GM12878 (cell line): ENCODE measurements around the gene SEMA4F. TPM values are rescaled to one million over a fixed set of nuclear protein-coding genes. Genes with fewer than 3 reads are reported as not detected.

Experiments
- ATAC-seq: fragments of 200-7000 bp; cut with Tn5 transposase; 3 replicates; pipeline ENCODE4 v1.9.1; 2020; ENCODE audit warnings: mild to moderate bottlenecking, moderate library complexity
- BruUV-seq: library from RNA; stranded (reverse); fragments of 400-500 nt; replicated peaks from 2 replicates; lab custom pipeline; 2021; lab: Mats Ljungman, UMichigan
- CTCF ChIA-PET: fragments of 300-600 bp; sonication (Branson Sonifier 250); formaldehyde crosslinking; extraction: SDS; loops from one replicate; lab custom pipeline; 2021; ENCODE audit warnings: inconsistent platforms; lab: Yijun Ruan, JAX
- POLR2A ChIA-PET: fragments of 350-600 bp; formaldehyde crosslinking; extraction: SDS; loops from one replicate; lab custom pipeline; 2021; ENCODE audit warnings: inconsistent platforms; lab: Charles Lee
- RAD21 ChIA-PET: fragments of 300-600 bp; sonication (Branson Sonifier 250); formaldehyde crosslinking; loops from one replicate; lab custom pipeline; 2023; ENCODE audit warnings: antibody characterized with exemption; ENCODE audit not compliant: unreplicated experiment; lab: Charles Lee
- SMC1A ChIA-PET: fragments of 300-600 bp; sonication (Branson Sonifier 250); formaldehyde crosslinking; loops from one replicate; lab custom pipeline; 2023; ENCODE audit not compliant: unreplicated experiment, uncharacterized antibody; lab: Charles Lee
- DNase-seq: peaks from one replicate; pipeline ENCODE4 v3.0.0-alpha.2; 2011; ENCODE audit warnings: low read depth, low spot score
- FAIRE-seq: peaks from 3 replicates; lab custom pipeline; 2011; peaks lifted over from hg19 to GRCh38; lab: Jason Lieb, UNC
- H2AFZ ChIP-seq: 2 replicates; pipeline ENCODE4 v1.6.0; 2011; ENCODE audit warnings: low read depth, low read length, control low read depth; ENCODE audit not compliant: control insufficient read depth
- H3K27ac ChIP-seq: 2 replicates; pipeline ENCODE4 v1.5.1; 2011; ENCODE audit warnings: control low read depth; ENCODE audit not compliant: control insufficient read depth, insufficient read depth
- H3K27me3 ChIP-seq, 2 experiments: replicated peaks in 1 of 2; 2 replicates each; pipeline versions ENCODE4 v1.6.0 to v1.6.1; 2011; ENCODE audit warnings: low read length in 1 of 2; ENCODE audit not compliant: control insufficient read depth in 2 of 2, insufficient read depth in 2 of 2
- H3K36me3 ChIP-seq, 2 experiments: 2 replicates each; pipeline ENCODE4 v1.5.1; 2011; ENCODE audit warnings: low read length in 1 of 2; ENCODE audit not compliant: control insufficient read depth in 2 of 2, insufficient read depth in 2 of 2
- H3K4me1 ChIP-seq: 2 replicates; pipeline ENCODE4 v1.6.1; 2011; ENCODE audit warnings: mild to moderate bottlenecking, low read length, moderate library complexity, mixed read lengths; ENCODE audit not compliant: control insufficient read depth, insufficient read depth
- H3K4me2 ChIP-seq: 2 replicates; pipeline ENCODE4 v1.6.0; 2011; ENCODE audit warnings: control low read depth; ENCODE audit not compliant: control insufficient read depth, insufficient read depth
- H3K4me3 ChIP-seq: fragments of 200-600 bp; sonication (generic); 2 replicates; pipeline ENCODE4 v1.5.1; 2016
- H3K79me2 ChIP-seq: 2 replicates; pipeline ENCODE4 v1.6.0; 2011; ENCODE audit warnings: low read length; ENCODE audit not compliant: control insufficient read depth, insufficient read depth
- H3K9ac ChIP-seq: 2 replicates; pipeline ENCODE4 v1.8.0; 2011; ENCODE audit warnings: low read length, control low read depth, mixed read lengths; ENCODE audit not compliant: control insufficient read depth, insufficient read depth
- H3K9me3 ChIP-seq: replicated peaks from 3 replicates; pipeline ENCODE4 v1.5.1; 2011; ENCODE audit warnings: mild to moderate bottlenecking, low read length; ENCODE audit not compliant: control insufficient read depth, insufficient read depth
- H4K20me1 ChIP-seq: 2 replicates; pipeline ENCODE4 v1.6.0; 2011; ENCODE audit not compliant: control insufficient read depth, insufficient read depth
- BRCA1 ChIP-seq: IDR thresholded peaks from 2 replicates; pipeline ENCODE4 v1.6.1; 2011; ENCODE audit warnings: low read depth, low read length, improper control_type of control experiment
- EP300 ChIP-seq, 2 experiments: fragments of 150-350 bp in 1 of 2; IDR thresholded peaks; 2 replicates each; pipeline ENCODE4 v1.6.1; 2011 to 2012; ENCODE audit warnings: low read depth in 2 of 2, low read length in 2 of 2, borderline replicate concordance in 1 of 2, improper control_type of control experiment in 1 of 2, inconsistent platforms in 1 of 2; ENCODE audit not compliant: control insufficient read depth in 1 of 2
- FOS ChIP-seq: IDR thresholded peaks from 3 replicates; pipeline ENCODE4 v1.6.1; 2011; ENCODE audit warnings: borderline replicate concordance; ENCODE audit not compliant: insufficient read length; ENCODE audit errors: extremely low read depth
- IKZF2 ChIP-seq, 2 experiments: fragments of 450-650 bp; IDR thresholded peaks; 2 replicates each; pipeline ENCODE4 v1.6.1; 2017; ENCODE audit warnings: mild to moderate bottlenecking in 2 of 2, moderate library complexity in 2 of 2
- IRF3 ChIP-seq: fragments of 450-650 bp; IDR thresholded peaks from 2 replicates; pipeline ENCODE4 v1.6.1; 2014; ENCODE audit warnings: mild to moderate bottlenecking
- POLR2AphosphoS2 ChIP-seq: IDR thresholded peaks from 2 replicates; pipeline ENCODE4 v1.6.1; 2011; ENCODE audit warnings: low read depth, mild to moderate bottlenecking, low read length, improper control_type of control experiment, moderate library complexity
- SIN3A ChIP-seq: IDR thresholded peaks from 2 replicates; pipeline ENCODE4 v1.6.1; 2012; ENCODE audit warnings: low read depth, low read length, improper control_type of control experiment
- SPI1 ChIP-seq: IDR thresholded peaks from 2 replicates; pipeline ENCODE4 v1.6.1; 2011; ENCODE audit warnings: low read depth, mild to moderate bottlenecking, low read length, moderate library complexity, borderline replicate concordance; ENCODE audit not compliant: insufficient read depth
- USF1 ChIP-seq: IDR thresholded peaks from 2 replicates; pipeline ENCODE4 v1.6.1; 2011; ENCODE audit warnings: borderline replicate concordance, low read depth, mild to moderate bottlenecking, moderate library complexity, mixed read lengths, low read length; ENCODE audit not compliant: insufficient read depth; ENCODE audit errors: extremely low read length
- WGBS: methylation state at CpG from one replicate; pipeline ENCODE4 v1.1.6; 2016; ENCODE audit warnings: low lambda C conversion rate; ENCODE audit not compliant: insufficient replicate concordance, insufficient coverage; ENCODE audit errors: missing lambda C conversion rate; 5-methylcytosine and 5-hydroxymethylcytosine counted together
- in situ Hi-C: fragments of 300-500 bp; cut with MboI; formaldehyde crosslinking; loops from 9 replicates; pipeline ENCODE4 v1.14.3; 2018; ENCODE audit warnings: mixed read lengths
- intact Hi-C: fragments of 100-400 bp; cut with micrococcal nuclease; formaldehyde crosslinking; loops from one replicate; pipeline ENCODE4 v1.14.2; 2022; ENCODE audit not compliant: unreplicated experiment
- polyA plus RNA-seq, 11 experiments: library from polyadenylated mRNA; depleted of rRNA in 4 of 11; unstranded in 6 of 11; stranded (reverse) in 5 of 11; fragments of >200 nt; fragmentation: Nextera tagmentation in 4 of 11; fragmentation: Illumina TruSeq in 1 of 11; extraction: Ambion mirVana in 4 of 11; extraction: Trizol in 1 of 11; gene quantifications; 1 replicate in 1 of 11; 2 replicates in 10 of 11; pipeline versions ENCODE4 v1.2.1 to v1.2.3, GENCODE V29; 2011 to 2016; ENCODE audit warnings: inconsistent platforms in 2 of 11, missing spikeins in 2 of 11, low read depth in 1 of 11
- total RNA-seq, 4 experiments: library from RNA; depleted of rRNA in 3 of 4; stranded (reverse); fragments of >200 nt in 3 of 4; fragmentation: Illumina TruSeq in 1 of 4; extraction: Trizol in 1 of 4; gene quantifications; 2 replicates each; pipeline versions ENCODE4 v1.2.1 to v1.2.3, GENCODE V29; 2013 to 2021

The SEMA4F gene
- total and polyA plus RNA-seq, 10 of the 15 experiments (the other 5 are each of a cell fraction or from before 2014, with no cell fraction given) = 0.26 to 3.0 (median 2.1) TPM

GRCh38 chr2:74694281-74694680 is 40.2 kb downstream of the SEMA4F start:
- POLR2A ChIA-PET = no interaction called here
- no peak for FAIRE-seq
- peaks cover 0 to 2% of the 10 kb centered on the region in 2 experiments; a peak in 1 of 4 replicates for H3K27me3 ChIP-seq
- H4K20me1 ChIP-seq = no peaks in the 10 kb centered on the region
- no peak overlapping the region for H3K27ac ChIP-seq
- no peak overlapping the region for H3K4me2 ChIP-seq
- no TSS peak for BruUV-seq
- no peaks in the 10 kb centered on the region for H3K9me3 ChIP-seq
- in situ Hi-C loops (loop anchor here (10.0 kb wide), 1 partner anchor 911 kb away; no protein-coding TSS in a partner anchor), intact Hi-C loops (loop anchor here (10.0 kb wide), 1 partner anchor 931 kb away; no protein-coding TSS in a partner anchor)
- RAD21 ChIA-PET = interaction anchor here (0.9 kb wide), 1 partner anchor 9 kb away, joined by 3 read pairs; no protein-coding TSS in a partner anchor
- WGBS = 0% methylated on average over 3 of the region's 3 CpGs
- DNase-seq = no peak
- CTCF ChIA-PET = interaction anchor here (0.5 to 1.4 kb wide), 6 partner anchors 9 to 212 kb away, joined by 3 to 7 read pairs (median 4); no protein-coding TSS in a partner anchor
- H3K4me3 ChIP-seq = no peak overlapping the region
- H2AFZ ChIP-seq = no peak overlapping the region
- no peak for TF ChIP-seq IKZF2 (IDR thresholded peaks at IDR 0.05)
- TF ChIP-seq SPI1 = peak; percentile 29; the same call in 1 of the 2 replicates
- H3K4me1 ChIP-seq = no peaks in the 10 kb centered on the region
- H3K36me3 ChIP-seq = no peaks in the 10 kb centered on the region
- no peaks in the 10 kb centered on the region for H3K79me2 ChIP-seq
- ATAC-seq = no peak
- no peak overlapping the region for H3K9ac ChIP-seq
- SMC1A ChIA-PET = interaction anchor here (0.8 to 1.7 kb wide), 5 partner anchors 8 to 38 kb away, joined by 3 to 9 read pairs (median 3); no protein-coding TSS in a partner anchor

GRCh38 chr2:74695663-74696062 is 41.6 kb downstream of the SEMA4F start:
- H3K4me2 ChIP-seq = no peak overlapping the region
- CTCF ChIA-PET = no interaction called here
- H3K9ac ChIP-seq = no peak overlapping the region
- no peak overlapping the region for H3K27ac ChIP-seq
- H3K79me2 ChIP-seq = no peaks in the 10 kb centered on the region
- no TSS peak for BruUV-seq
- intact Hi-C loops = loop anchor here (10.0 kb wide), 1 partner anchor 929 kb away; no protein-coding TSS in a partner anchor
- SMC1A ChIA-PET = no interaction called here
- RAD21 ChIA-PET = no interaction called here
- ATAC-seq (no peak), FAIRE-seq (no peak), DNase-seq (no peak)
- peaks cover 3% of the 10 kb centered on the region; the same call in 1 of the 2 replicates for H3K4me1 ChIP-seq
- no peaks in the 10 kb centered on the region for H3K9me3 ChIP-seq
- POLR2A ChIA-PET = no interaction called here
- WGBS = 39% methylated on average over 4 of the region's 4 CpGs
- no peak overlapping the region for H3K4me3 ChIP-seq
- no peak overlapping the region for H2AFZ ChIP-seq
- in situ Hi-C loops = loop anchor here (10.0 kb wide), 1 partner anchor 909 kb away; no protein-coding TSS in a partner anchor
- H4K20me1 ChIP-seq = no peaks in the 10 kb centered on the region
- peaks cover 0 to 2% of the 10 kb centered on the region in 2 experiments; a peak in 1 of 4 replicates for H3K27me3 ChIP-seq
- H3K36me3 ChIP-seq = no peaks in the 10 kb centered on the region
- TF ChIP-seq POLR2AphosphoS2 = no peak
- TF ChIP-seq IRF3 = no peak
- TF ChIP-seq SIN3A = no peak
- no peak for TF ChIP-seq EP300 (IDR thresholded peaks at IDR 0.05; ENCODE audit: borderline replicate concordance in 1 of 2, control insufficient read depth in 1 of 2, low read depth in 2 of 2, low read length in 2 of 2)
- TF ChIP-seq BRCA1 = no peak
- no peak for TF ChIP-seq FOS
- no peak for TF ChIP-seq SPI1
- no peak for TF ChIP-seq USF1
